Measurements from ENCODE around the gene DDX42. TPM values are rescaled to one million over a fixed set of nuclear protein-coding genes. Genes with fewer than 3 reads are reported as not detected.

DDX42 gene
- total and polyA plus RNA-seq, 2 of the 13 experiments (the other 11 are each of a cell fraction or from before 2014, with no cell fraction given), result 87.2 to 92.9 TPM

DNA sequence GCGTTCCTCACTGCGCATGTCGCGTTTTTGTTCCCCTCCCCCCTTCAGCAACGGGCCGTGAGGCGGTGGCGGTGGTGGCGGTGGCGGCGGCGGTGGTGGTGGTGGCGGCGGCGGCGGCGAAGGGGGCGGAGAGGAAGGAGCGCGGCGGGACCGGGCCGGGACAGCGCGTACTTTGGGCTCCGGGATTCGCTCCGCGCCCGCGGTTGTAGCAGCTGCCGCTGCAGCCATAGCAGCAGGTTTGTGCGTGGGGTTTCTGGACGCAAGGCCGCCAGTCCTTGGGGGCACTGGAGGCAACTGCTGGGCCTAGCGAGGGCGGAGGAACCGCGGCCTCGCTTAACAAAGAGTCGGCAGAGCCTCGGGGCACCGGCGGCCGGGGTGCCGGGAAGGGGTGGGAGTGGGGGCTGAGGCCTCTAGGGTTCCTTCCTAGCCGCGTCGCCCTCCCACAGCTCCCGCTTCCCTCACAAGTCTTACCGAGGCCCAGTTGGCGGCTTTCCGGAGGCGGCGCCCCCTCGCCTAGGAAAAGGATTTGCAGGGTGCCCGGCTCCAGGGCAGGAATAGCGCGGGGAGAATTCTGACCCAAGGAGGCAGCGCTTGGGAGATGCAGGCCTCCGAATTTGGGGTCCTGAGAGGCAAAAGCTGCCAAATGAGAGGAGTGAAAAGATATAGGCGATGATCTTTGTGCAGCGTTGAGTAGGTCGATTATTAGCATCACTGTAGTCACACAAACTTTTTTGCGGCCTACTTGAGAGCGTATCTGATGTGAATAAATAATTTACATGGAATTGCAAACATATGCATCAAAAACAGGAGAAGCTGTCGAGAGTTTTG, at the start of gene DDX42 (continued):
- TF ChIP-seq, protein P1, sequence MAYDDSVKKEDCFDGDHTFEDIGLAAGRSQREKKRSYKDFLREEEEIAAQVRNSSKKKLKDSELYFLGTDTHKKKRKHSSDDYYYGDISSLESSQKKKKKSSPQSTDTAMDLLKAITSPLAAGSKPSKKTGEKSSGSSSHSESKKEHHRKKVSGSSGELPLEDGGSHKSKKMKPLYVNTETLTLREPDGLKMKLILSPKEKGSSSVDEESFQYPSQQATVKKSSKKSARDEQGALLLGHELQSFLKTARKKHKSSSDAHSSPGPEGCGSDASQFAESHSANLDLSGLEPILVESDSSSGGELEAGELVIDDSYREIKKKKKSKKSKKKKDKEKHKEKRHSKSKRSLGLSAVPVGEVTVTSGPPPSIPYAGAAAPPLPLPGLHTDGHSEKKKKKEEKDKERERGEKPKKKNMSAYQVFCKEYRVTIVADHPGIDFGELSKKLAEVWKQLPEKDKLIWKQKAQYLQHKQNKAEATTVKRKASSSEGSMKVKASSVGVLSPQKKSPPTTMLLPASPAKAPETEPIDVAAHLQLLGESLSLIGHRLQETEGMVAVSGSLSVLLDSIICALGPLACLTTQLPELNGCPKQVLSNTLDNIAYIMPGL (CRISPR knock-in tag; IDR thresholded peaks at IDR 0.05; ENCODE audit: borderline replicate concordance in 1 of 2, low read depth in 1 of 2), result peak; percentile 43 to 78; a peak in 1 of 4 replicates
- TF ChIP-seq KLF6 (CRISPR knock-in tag; IDR thresholded peaks at IDR 0.05) (no peak), ZNF629 (CRISPR knock-in tag; conservative IDR thresholded peaks at IDR 0.05) (no peak), MED1 (CRISPR knock-in tag; IDR thresholded peaks at IDR 0.05) (no peak), ARNTL (CRISPR knock-in tag; IDR thresholded peaks at IDR 0.05) (no peak; the same call in 1 of the 2 replicates), ZNF563 (CRISPR knock-in tag; IDR thresholded peaks at IDR 0.05) (0 out of 2 replicates have a peak, but pooled peaks have one; percentile 40), ZNF703 (CRISPR knock-in tag; IDR thresholded peaks at IDR 0.05; ENCODE audit: borderline replicate concordance) (no peak), KMT2A (CRISPR knock-in tag; IDR thresholded peaks at IDR 0.05) (0 out of 2 replicates have a peak, but pooled peaks have one; percentile 63), SMAD9 (CRISPR knock-in tag; IDR thresholded peaks at IDR 0.05) (0 out of 2 replicates have a peak, but pooled peaks have one; percentile 78), AGO2 (optimal IDR thresholded peaks at IDR 0.05; ENCODE audit: low read depth, low read length) (peak; percentile 65), RARG (CRISPR knock-in tag; IDR thresholded peaks at IDR 0.05; ENCODE audit: low read depth) (no peak), TGIF2 (CRISPR knock-in tag; IDR thresholded peaks at IDR 0.05) (0 out of 2 replicates have a peak, but pooled peaks have one; percentile 12), EEA1 (CRISPR knock-in tag; IDR thresholded peaks at IDR 0.05; ENCODE audit: borderline replicate concordance) (peak; percentile 47), ZNF75D (CRISPR knock-in tag; IDR thresholded peaks at IDR 0.05; ENCODE audit: borderline replicate concordance) (no peak), SP2 (CRISPR knock-in tag; IDR thresholded peaks at IDR 0.05) (no peak), ELF4 (CRISPR knock-in tag; IDR thresholded peaks at IDR 0.05; ENCODE audit: borderline replicate concordance) (0 out of 2 replicates have a peak, but pooled peaks have one; percentile 34), ZNF777 (CRISPR knock-in tag; IDR thresholded peaks at IDR 0.05) (no peak), ZSCAN20 (CRISPR knock-in tag; IDR thresholded peaks at IDR 0.05; ENCODE audit: borderline replicate concordance) (peak; percentile 22; the same call in 1 of the 2 replicates), ATF7-NPFF (CRISPR knock-in tag; IDR thresholded peaks at IDR 0.05; ENCODE audit: low read depth) (no peak), ZEB1 (IDR thresholded peaks at IDR 0.05; ENCODE audit: insufficient replicate concordance, low read depth) (no peak), FOXK2 (IDR thresholded peaks at IDR 0.05) (no peak), ARNT2 (CRISPR knock-in tag; IDR thresholded peaks at IDR 0.05; ENCODE audit: low read depth) (no peak)
- TF ChIP-seq, protein P2, sequence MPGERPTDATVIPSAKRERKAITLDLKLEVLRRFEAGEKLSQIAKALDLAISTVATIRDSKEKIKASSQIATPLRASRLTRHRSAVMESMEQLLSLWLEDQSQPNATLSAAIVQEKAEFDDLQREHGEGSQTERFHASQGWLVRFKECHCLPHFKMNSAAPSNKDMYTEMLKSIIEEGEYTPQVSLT (CRISPR knock-in tag; IDR thresholded peaks at IDR 0.05; ENCODE audit: borderline replicate concordance, low read depth), result 0 out of 2 replicates have a peak, but pooled peaks have one; percentile 14
- TF ChIP-seq, protein P3, sequence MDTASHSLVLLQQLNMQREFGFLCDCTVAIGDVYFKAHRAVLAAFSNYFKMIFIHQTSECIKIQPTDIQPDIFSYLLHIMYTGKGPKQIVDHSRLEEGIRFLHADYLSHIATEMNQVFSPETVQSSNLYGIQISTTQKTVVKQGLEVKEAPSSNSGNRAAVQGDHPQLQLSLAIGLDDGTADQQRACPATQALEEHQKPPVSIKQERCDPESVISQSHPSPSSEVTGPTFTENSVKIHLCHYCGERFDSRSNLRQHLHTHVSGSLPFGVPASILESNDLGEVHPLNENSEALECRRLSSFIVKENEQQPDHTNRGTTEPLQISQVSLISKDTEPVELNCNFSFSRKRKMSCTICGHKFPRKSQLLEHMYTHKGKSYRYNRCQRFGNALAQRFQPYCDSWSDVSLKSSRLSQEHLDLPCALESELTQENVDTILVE (CRISPR knock-in tag; IDR thresholded peaks at IDR 0.05), result no peak
- TF ChIP-seq, protein P4, sequence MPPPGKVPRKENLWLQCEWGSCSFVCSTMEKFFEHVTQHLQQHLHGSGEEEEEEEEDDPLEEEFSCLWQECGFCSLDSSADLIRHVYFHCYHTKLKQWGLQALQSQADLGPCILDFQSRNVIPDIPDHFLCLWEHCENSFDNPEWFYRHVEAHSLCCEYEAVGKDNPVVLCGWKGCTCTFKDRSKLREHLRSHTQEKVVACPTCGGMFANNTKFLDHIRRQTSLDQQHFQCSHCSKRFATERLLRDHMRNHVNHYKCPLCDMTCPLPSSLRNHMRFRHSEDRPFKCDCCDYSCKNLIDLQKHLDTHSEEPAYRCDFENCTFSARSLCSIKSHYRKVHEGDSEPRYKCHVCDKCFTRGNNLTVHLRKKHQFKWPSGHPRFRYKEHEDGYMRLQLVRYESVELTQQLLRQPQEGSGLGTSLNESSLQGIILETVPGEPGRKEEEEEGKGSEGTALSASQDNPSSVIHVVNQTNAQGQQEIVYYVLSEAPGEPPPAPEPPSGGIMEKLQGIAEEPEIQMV (CRISPR knock-in tag; IDR thresholded peaks at IDR 0.05; ENCODE audit: low read depth), result no peak
